ENCODE measurements around the gene LAIR2.
"Not testable (repeated sequence)": the region's sequence is repeated elsewhere in the genome, so short reads cannot be mapped to it uniquely, and the experiment has no call there.

The LAIR2 gene

GRCh38 chr19:54464630-54465425 is 37.8 kb upstream of the LAIR2 start:
- peak; percentile 92 for DNase-seq

- no peak for DNase-seq
These were observed 37.1 kb upstream of the LAIR2 start for GRCh38 chr19:54465426-54466109.

GRCh38 chr19:54466110-54466480 is 36.5 kb upstream of the LAIR2 start:
- DNase-seq: not testable (repeated sequence)

- DNase-seq: peak; percentile 27
These were observed 33.1 kb upstream of the LAIR2 start for GRCh38 chr19:54469496-54469934.

- no peak for DNase-seq
These were observed 32.2 kb upstream of the LAIR2 start for GRCh38 chr19:54470276-54470887.

GRCh38 chr19:54470991-54471782 is 31.4 kb upstream of the LAIR2 start:
- peak; percentile 77 for DNase-seq

- peak; percentile 97 for DNase-seq
These were observed 29.4 kb upstream of the LAIR2 start, which contains the start of gene CDC42EP5 for GRCh38 chr19:54473071-54473891. Gene CDC42EP5 (minus strand): TSS chr19:54473296. CDS start chr19:54465547, 7,749 bp downstream.

- DNase-seq: no peak
These were observed 28.7 kb upstream of the LAIR2 start for GRCh38 chr19:54473892-54474372.

GRCh38 chr19:54475706-54476105 is 26.9 kb upstream of the LAIR2 start:
- DNase-seq: no peak

GRCh38 chr19:54477650-54478049 is 25.0 kb upstream of the LAIR2 start:
- DNase-seq: no peak

- DNase-seq: peak; percentile 27
These were observed 23.9 kb upstream of the LAIR2 start for GRCh38 chr19:54478677-54479266.

- no peak for DNase-seq
These were observed 22.6 kb upstream of the LAIR2 start for GRCh38 chr19:54480051-54480450.

GRCh38 chr19:54481326-54481930 is 21.2 kb upstream of the LAIR2 start:
- peak; percentile 69 for DNase-seq

GRCh38 chr19:54482889-54483288 is 19.7 kb upstream of the LAIR2 start:
- DNase-seq: no peak

- DNase-seq: no peak
These were observed 18.2 kb upstream of the LAIR2 start for GRCh38 chr19:54484451-54484850.

GRCh38 chr19:54485851-54486250 is 16.8 kb upstream of the LAIR2 start:
- DNase-seq: no peak

- no peak for DNase-seq
These were observed 13.3 kb upstream of the LAIR2 start for GRCh38 chr19:54489341-54489740.

- DNase-seq: no peak
These were observed 12.9 kb upstream of the LAIR2 start for GRCh38 chr19:54489766-54490165.

- no peak for DNase-seq
These were observed 10.1 kb upstream of the LAIR2 start for GRCh38 chr19:54492568-54492967.

- not testable (repeated sequence) for DNase-seq
These were observed 9.6 kb upstream of the LAIR2 start for GRCh38 chr19:54493056-54493455.

Measured in right hindlimb (tissue), 1 donor.